Duodenal mucosa (tissue), 2 donors: ENCODE measurements around the gene PBXIP1.
"Not testable (repeated sequence)": the region's sequence is repeated elsewhere in the genome, so short reads cannot be mapped to it uniquely, and the experiment has no call there.

Source experiments
- H3K27ac ChIP-seq: one replicate; pipeline ENCODE4 v1.7.0; 2013; ENCODE audit warnings: low read depth, low read length
- H3K27me3 ChIP-seq, 2 donors: one replicate each; pipeline ENCODE4 v1.7.0; 2013; ENCODE audit warnings: low read length in 2 of 2, control low read depth in 1 of 2; ENCODE audit not compliant: insufficient read depth in 2 of 2, control insufficient read depth in 1 of 2
- H3K36me3 ChIP-seq, 2 donors: one replicate each; pipeline ENCODE4 v1.7.0; 2013; ENCODE audit warnings: low read length in 2 of 2, control low read depth in 1 of 2; ENCODE audit not compliant: insufficient read depth in 2 of 2, control insufficient read depth in 1 of 2
- H3K4me1 ChIP-seq, 2 donors: one replicate each; pipeline ENCODE4 v1.7.0; 2013; ENCODE audit warnings: low read length in 2 of 2, control low read depth in 1 of 2; ENCODE audit not compliant: insufficient read depth in 2 of 2, control insufficient read depth in 1 of 2
- H3K4me3 ChIP-seq, 2 donors: one replicate each; pipeline ENCODE4 v1.7.0; 2013; ENCODE audit warnings: low read length in 2 of 2, low read depth in 1 of 2
- H3K9ac ChIP-seq, 2 donors: one replicate each; pipeline ENCODE4 v1.7.0; 2013; ENCODE audit warnings: low read length in 2 of 2, low read depth in 1 of 2
- H3K9me3 ChIP-seq, 2 donors: one replicate each; pipeline ENCODE4 v1.7.0; 2013; ENCODE audit warnings: low read length in 2 of 2, control low read depth in 1 of 2; ENCODE audit not compliant: control insufficient read depth in 1 of 2

PBXIP1 gene

GRCh38 chr1:154982897-154983648 is 27.2 kb upstream of the PBXIP1 start, which contains the start of gene FLAD1:
Gene FLAD1, plus strand, starts transcription at chr1:154983344. Its CDS starts 351 bp downstream, at chr1:154983695.
- no peaks in the 10 kb centered on the region for H3K27me3 ChIP-seq
- no peaks in the 10 kb centered on the region for H3K9me3 ChIP-seq
- H3K9ac ChIP-seq: peak within 1 kb of the TSS; percentile 78 to 93
- peaks cover 13 to 18% of the 10 kb centered on the region in 2 donors for H3K4me1 ChIP-seq
- peaks cover 2 to 18% of the 10 kb centered on the region in 2 donors for H3K36me3 ChIP-seq
- H3K27ac ChIP-seq: no peak within 1 kb of the TSS
- H3K4me3 ChIP-seq: peak within 1 kb of the TSS; percentile 96 to 98

- H3K27me3 ChIP-seq: no peaks in the 10 kb centered on the region
- H3K4me1 ChIP-seq: peaks cover 11 to 17% of the 10 kb centered on the region in 2 donors
- peak overlapping the region; percentile 69 to 96 for H3K4me3 ChIP-seq
- H3K9ac ChIP-seq: peak overlapping the region; percentile 16 to 49
- no peaks in the 10 kb centered on the region for H3K9me3 ChIP-seq
- no peak overlapping the region for H3K27ac ChIP-seq
- H3K36me3 ChIP-seq: peaks cover 0 to 10% of the 10 kb centered on the region in 2 donors
Observed at GRCh38 chr1:154982341-154982740, 26.4 kb upstream of the PBXIP1 start.

- H3K4me1 ChIP-seq: peaks cover 7 to 10% of the 10 kb centered on the region in 2 donors
- no peak overlapping the region for H3K27ac ChIP-seq
- H3K4me3 ChIP-seq: no peak overlapping the region
- peaks cover 0 to 7% of the 10 kb centered on the region in 2 donors for H3K36me3 ChIP-seq
- no peaks in the 10 kb centered on the region for H3K9me3 ChIP-seq
- H3K9ac ChIP-seq: no peak overlapping the region
- H3K27me3 ChIP-seq: no peaks in the 10 kb centered on the region
Observed at GRCh38 chr1:154978360-154978759, 22.5 kb upstream of the PBXIP1 start.

- not testable (repeated sequence) for H3K4me3 ChIP-seq, H3K9me3 ChIP-seq, H3K36me3 ChIP-seq, H3K27me3 ChIP-seq, H3K27ac ChIP-seq, H3K9ac ChIP-seq
- peaks cover 10 to 14% of the 10 kb centered on the region in 2 donors for H3K4me1 ChIP-seq
Observed at GRCh38 chr1:154977762-154978161, 21.9 kb upstream of the PBXIP1 start.

GRCh38 chr1:154975409-154976059 is 19.6 kb upstream of the PBXIP1 start:
- Histone ChIP-seq H3K36me3 (peaks cover 0 to 7% of the 10 kb centered on the region in 2 donors), H3K9ac (peak overlapping the region; percentile 96 to 100), H3K27ac (peak overlapping the region; percentile 98), H3K4me1 (peaks cover 26 to 30% of the 10 kb centered on the region in 2 donors), H3K9me3 (no peaks in the 10 kb centered on the region), H3K4me3 (peak overlapping the region; percentile 83), H3K27me3 (no peaks in the 10 kb centered on the region)

- H3K4me1 ChIP-seq: peaks cover 32 to 35% of the 10 kb centered on the region in 2 donors
- peaks cover 0 to 13% of the 10 kb centered on the region in 2 donors for H3K36me3 ChIP-seq
- H3K4me3 ChIP-seq: peak overlapping the region; percentile 83
- H3K9me3 ChIP-seq: no peaks in the 10 kb centered on the region
- no peaks in the 10 kb centered on the region for H3K27me3 ChIP-seq
- H3K27ac ChIP-seq: peak overlapping the region; percentile 98
- peak overlapping the region; percentile 96 to 100 for H3K9ac ChIP-seq
Observed at GRCh38 chr1:154974808-154975408, 19.0 kb upstream of the PBXIP1 start.

GRCh38 chr1:154974102-154974807 is 18.4 kb upstream of the PBXIP1 start, which contains the start of gene CKS1B:
Gene CKS1B, plus strand, starts transcription at chr1:154974681. Its CDS starts 65 bp downstream, at chr1:154974746.
- no peaks in the 10 kb centered on the region for H3K9me3 ChIP-seq
- H3K4me1 ChIP-seq: peaks cover 39 to 41% of the 10 kb centered on the region in 2 donors
- peaks cover 0 to 17% of the 10 kb centered on the region in 2 donors for H3K36me3 ChIP-seq
- peak within 1 kb of the TSS; percentile 98 for H3K27ac ChIP-seq
- H3K27me3 ChIP-seq: no peaks in the 10 kb centered on the region
- peak within 1 kb of the TSS; percentile 96 to 100 for H3K9ac ChIP-seq
- H3K4me3 ChIP-seq: peak within 1 kb of the TSS; percentile 83

GRCh38 chr1:154973344-154974101 is 17.6 kb upstream of the PBXIP1 start:
- H3K27me3 ChIP-seq: no peaks in the 10 kb centered on the region
- peak overlapping the region; percentile 87 to 96 for H3K9ac ChIP-seq
- peak overlapping the region; percentile 98 for H3K27ac ChIP-seq
- H3K4me1 ChIP-seq: peaks cover 43 to 46% of the 10 kb centered on the region in 2 donors
- H3K9me3 ChIP-seq: no peaks in the 10 kb centered on the region
- peak overlapping the region; percentile 76 to 83 for H3K4me3 ChIP-seq
- H3K36me3 ChIP-seq: peaks cover 3 to 23% of the 10 kb centered on the region in 2 donors
